B cell (primary cell): ENCODE measurements around the gene MLANA. TPM values are rescaled to one million over a fixed set of nuclear protein-coding genes. Genes with fewer than 3 reads are reported as not detected.

Experiments
- ATAC-seq: fragments of 200-7000 bp; cut with Tn5 transposase; one replicate; pipeline ENCODE4 v1.10.0; 2021; ENCODE audit warnings: low read depth, mild to moderate bottlenecking, moderate number of reproducible peaks, moderate library complexity
- CTCF ChIA-PET: fragments of 350-600 bp; sonication (Branson Sonifier 250); formaldehyde crosslinking; loops from one replicate; lab custom pipeline; 2021; ENCODE audit warnings: antibody characterized with exemption, inconsistent platforms; lab: Charles Lee
- POLR2A ChIA-PET: fragments of 350-600 bp; sonication (Branson Sonifier 250); formaldehyde crosslinking; loops from one replicate; lab custom pipeline; 2021; ENCODE audit warnings: antibody characterized with exemption; lab: Charles Lee
- DNase-seq: peaks from one replicate; pipeline ENCODE4 v3.0.0; 2013
- H2AFZ ChIP-seq: 2 replicates; pipeline ENCODE4 v1.6.1; 2012; ENCODE audit warnings: mild to moderate bottlenecking, low read depth, low read length; ENCODE audit not compliant: insufficient read depth, poor library complexity, severe bottlenecking
- H3K27ac ChIP-seq, 2 donors: 1 replicate in 1 of 2; 2 replicates in 1 of 2; pipeline ENCODE4 v1.5.1; 2012 to 2013; ENCODE audit warnings: low read length in 2 of 2, mild to moderate bottlenecking in 2 of 2, moderate library complexity in 1 of 2
- H3K27me3 ChIP-seq, 4 experiments: fragments of 200-600 bp in 1 of 4; sonication (generic) in 1 of 4; replicated peaks in 1 of 4; 1 replicate in 2 of 4; 2 replicates in 2 of 4; pipeline versions ENCODE4 v1.6.1 to v1.7.0; 2013 to 2016; ENCODE audit warnings: low read length in 3 of 4, mild to moderate bottlenecking in 2 of 4, mixed read lengths in 1 of 4, moderate library complexity in 1 of 4; ENCODE audit not compliant: insufficient read depth in 4 of 4, control insufficient read depth in 3 of 4; ENCODE audit errors: control extremely low read depth in 1 of 4
- H3K36me3 ChIP-seq, 2 experiments: replicated peaks in 1 of 2; 1 replicate in 1 of 2; 2 replicates in 1 of 2; pipeline versions ENCODE4 v1.6.1 to v1.7.1; 2013; ENCODE audit warnings: low read length in 1 of 2; ENCODE audit not compliant: insufficient read depth in 2 of 2, control insufficient read depth in 1 of 2; ENCODE audit errors: control extremely low read depth in 1 of 2, extremely low read depth in 1 of 2
- H3K4me1 ChIP-seq, 2 donors: fragments of 200-600 bp in 1 of 2; sonication (generic) in 1 of 2; 1 replicate in 1 of 2; 2 replicates in 1 of 2; pipeline versions ENCODE4 v1.5.1 to v1.6.1; 2013 to 2017; ENCODE audit warnings: low read length in 2 of 2; ENCODE audit not compliant: control insufficient read depth in 2 of 2, insufficient read depth in 2 of 2
- H3K4me2 ChIP-seq: replicated peaks from 2 replicates; pipeline ENCODE3; 2012; ENCODE audit warnings: mild to moderate bottlenecking, low read depth, low read length; ENCODE audit not compliant: poor library complexity, severe bottlenecking
- H3K4me3 ChIP-seq, 5 experiments: fragments of 200-600 bp in 1 of 5; sonication (generic) in 1 of 5; 1 replicate in 3 of 5; 2 replicates in 2 of 5; pipeline versions ENCODE4 v1.5.1 to v1.7.0; 2011 to 2016; ENCODE audit warnings: low read length in 4 of 5, mild to moderate bottlenecking in 4 of 5, low read depth in 2 of 5, control low read depth in 1 of 5, moderate library complexity in 1 of 5; ENCODE audit not compliant: insufficient read depth in 1 of 5; ENCODE audit errors: control extremely low read depth in 1 of 5, extremely low read depth in 1 of 5
- H3K79me2 ChIP-seq: fragments of 200-600 bp; sonication (generic); one replicate; pipeline ENCODE4 v1.6.0; 2016; ENCODE audit warnings: low read length; ENCODE audit not compliant: control insufficient read depth, insufficient read depth
- H3K9ac ChIP-seq: fragments of 200-600 bp; sonication (generic); 2 replicates; pipeline ENCODE4 v1.6.1; 2017; ENCODE audit warnings: mild to moderate bottlenecking, low read length, moderate library complexity
- H3K9me3 ChIP-seq, 3 donors: one replicate each; pipeline versions ENCODE4 v1.6.1 to v1.7.1; 2013; ENCODE audit warnings: low read length in 2 of 3; ENCODE audit not compliant: control insufficient read depth in 2 of 3, insufficient read depth in 1 of 3; ENCODE audit errors: control extremely low read depth in 1 of 3
- H4K20me1 ChIP-seq: 2 replicates; pipeline ENCODE4 v1.6.0; 2012; ENCODE audit warnings: mild to moderate bottlenecking, low read length; ENCODE audit not compliant: insufficient read depth, control insufficient read depth, poor library complexity, severe bottlenecking
- H3K27ac Mint-ChIP-seq: one replicate; pipeline ENCODE4 v1.8.0; 2021; ENCODE audit warnings: mixed read lengths
- H3K27me3 Mint-ChIP-seq: one replicate; pipeline ENCODE4 v1.8.0; 2021; ENCODE audit warnings: mixed read lengths
- H3K4me1 Mint-ChIP-seq: one replicate; pipeline ENCODE4 v1.8.0; 2021; ENCODE audit warnings: mixed read lengths
- H3K4me3 Mint-ChIP-seq: one replicate; pipeline ENCODE4 v1.8.0; 2021; ENCODE audit warnings: mixed read lengths
- H3K9me3 Mint-ChIP-seq: one replicate; pipeline ENCODE4 v1.8.0; 2022; ENCODE audit warnings: mixed read lengths; ENCODE audit not compliant: insufficient read depth
- EZH2 ChIP-seq: IDR thresholded peaks from 2 replicates; pipeline ENCODE4 v1.6.1; 2012; ENCODE audit warnings: borderline replicate concordance, low read depth, mild to moderate bottlenecking, moderate library complexity, low read length; ENCODE audit not compliant: insufficient read depth, poor library complexity, severe bottlenecking
- WGBS: methylation state at CpG from one replicate; pipeline ENCODE4 v1.1.5; 2013; ENCODE audit warnings: missing lambda C conversion rate; ENCODE audit not compliant: insufficient coverage; 5-methylcytosine and 5-hydroxymethylcytosine counted together
- intact Hi-C: fragments of 100-400 bp; cut with micrococcal nuclease; formaldehyde crosslinking; loops from one replicate; pipeline ENCODE4 v1.10.0; 2022
- polyA plus RNA-seq: library from polyadenylated mRNA; depleted of rRNA; stranded (reverse); fragments of >200 nt; gene quantifications from 2 replicates; pipeline ENCODE4 v1.2.3, GENCODE V29; 2012
- total RNA-seq, 2 donors: library from RNA; stranded (reverse); fragments of 120-200 nt in 1 of 2; gene quantifications; 1 replicate in 1 of 2; 2 replicates in 1 of 2; pipeline versions ENCODE4 v1.2.3 to v1.2.4, GENCODE V29; 2013 to 2022
- TF ChIP-seq, protein P1 (sequence below): fragments of 200-600 bp; IDR thresholded peaks from one replicate; pipeline ENCODE4 v1.8.0; 2022; ENCODE audit warnings: antibody characterized with exemption, mild to moderate bottlenecking

MLANA gene
- total and polyA plus RNA-seq, 2 donors (not counting 1 experiment from before 2014, with no cell fraction given) = not detected

DNA sequence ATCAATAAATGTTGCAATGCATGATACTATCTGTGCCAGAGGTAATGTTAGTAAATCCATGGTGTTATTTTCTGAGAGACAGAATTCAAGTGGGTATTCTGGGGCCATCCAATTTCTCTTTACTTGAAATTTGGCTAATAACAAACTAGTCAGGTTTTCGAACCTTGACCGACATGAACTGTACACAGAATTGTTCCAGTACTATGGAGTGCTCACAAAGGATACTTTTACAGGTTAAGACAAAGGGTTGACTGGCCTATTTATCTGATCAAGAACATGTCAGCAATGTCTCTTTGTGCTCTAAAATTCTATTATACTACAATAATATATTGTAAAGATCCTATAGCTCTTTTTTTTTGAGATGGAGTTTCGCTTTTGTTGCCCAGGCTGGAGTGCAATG lies 18.2 kb downstream of the MLANA start:
- POLR2A ChIA-PET = no interaction called here
- ATAC-seq = no peak
- no peaks in the 10 kb centered on the region for H3K9me3 ChIP-seq
- no peaks in the 10 kb centered on the region for H3K79me2 ChIP-seq
- H2AFZ ChIP-seq = no peak overlapping the region
- no peak overlapping the region for H3K4me2 ChIP-seq
- H3K27ac Mint-ChIP-seq = no peak overlapping the region
- whole genome bisulfite sequencing = no CpG with 5 or more reads among the region's 3 CpGs
- no peak for TF ChIP-seq EZH2
- H3K4me1 ChIP-seq = no peaks in the 10 kb centered on the region
- no peak for DNase-seq
- H4K20me1 ChIP-seq = no peaks in the 10 kb centered on the region
- no peak overlapping the region for H3K9ac ChIP-seq
- H3K27ac ChIP-seq = no peak overlapping the region
- no peak overlapping the region for H3K4me3 Mint-ChIP-seq
- no peaks in the 10 kb centered on the region for H3K4me1 Mint-ChIP-seq
- CTCF ChIA-PET = no interaction called here
- H3K9me3 Mint-ChIP-seq = no peaks in the 10 kb centered on the region
- peaks cover 8 to 18% of the 10 kb centered on the region in 2 experiments for H3K36me3 ChIP-seq
- H3K4me3 ChIP-seq = no peak overlapping the region
- no peaks in the 10 kb centered on the region for H3K27me3 ChIP-seq
- intact Hi-C loops = no loop called here
- H3K27me3 Mint-ChIP-seq = no peaks in the 10 kb centered on the region

DNA sequence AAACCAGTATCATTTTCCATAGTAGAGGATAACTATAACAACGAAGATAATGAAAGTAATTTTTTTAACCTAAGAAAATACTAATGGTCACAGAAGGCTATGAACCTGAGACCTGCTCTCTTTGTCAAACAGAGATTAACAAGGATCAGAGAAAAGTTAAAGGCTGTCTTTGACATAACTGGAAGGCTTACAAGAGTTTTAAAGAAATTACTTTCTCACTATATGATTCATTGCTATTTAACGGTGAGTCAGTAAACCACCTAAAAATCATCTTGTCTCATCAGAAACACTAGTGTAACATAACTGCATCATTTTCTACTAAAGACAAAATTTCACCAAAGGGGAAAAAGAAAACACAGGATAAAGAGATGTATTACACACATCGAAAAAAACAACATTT lies 19.3 kb downstream of the MLANA start:
- intact Hi-C loops = no loop called here
- Mint-ChIP-seq H3K27ac (no peak overlapping the region), H3K4me3 (no peak overlapping the region), H3K9me3 (no peaks in the 10 kb centered on the region), H3K4me1 (no peaks in the 10 kb centered on the region), H3K27me3 (no peaks in the 10 kb centered on the region)
- no peak overlapping the region for H3K27ac ChIP-seq
- no peaks in the 10 kb centered on the region for H3K9me3 ChIP-seq
- no peak for ATAC-seq
- H3K4me3 ChIP-seq = no peak overlapping the region
- CTCF ChIA-PET = no interaction called here
- H3K36me3 ChIP-seq = peaks cover 8 to 16% of the 10 kb centered on the region in 2 experiments
- no peaks in the 10 kb centered on the region for H4K20me1 ChIP-seq
- no peak overlapping the region for H3K9ac ChIP-seq
- H3K79me2 ChIP-seq = no peaks in the 10 kb centered on the region
- H2AFZ ChIP-seq = no peak overlapping the region
- no peaks in the 10 kb centered on the region for H3K4me1 ChIP-seq
- H3K27me3 ChIP-seq = no peaks in the 10 kb centered on the region
- POLR2A ChIA-PET = no interaction called here
- H3K4me2 ChIP-seq = no peak overlapping the region
- TF ChIP-seq, protein P1, sequence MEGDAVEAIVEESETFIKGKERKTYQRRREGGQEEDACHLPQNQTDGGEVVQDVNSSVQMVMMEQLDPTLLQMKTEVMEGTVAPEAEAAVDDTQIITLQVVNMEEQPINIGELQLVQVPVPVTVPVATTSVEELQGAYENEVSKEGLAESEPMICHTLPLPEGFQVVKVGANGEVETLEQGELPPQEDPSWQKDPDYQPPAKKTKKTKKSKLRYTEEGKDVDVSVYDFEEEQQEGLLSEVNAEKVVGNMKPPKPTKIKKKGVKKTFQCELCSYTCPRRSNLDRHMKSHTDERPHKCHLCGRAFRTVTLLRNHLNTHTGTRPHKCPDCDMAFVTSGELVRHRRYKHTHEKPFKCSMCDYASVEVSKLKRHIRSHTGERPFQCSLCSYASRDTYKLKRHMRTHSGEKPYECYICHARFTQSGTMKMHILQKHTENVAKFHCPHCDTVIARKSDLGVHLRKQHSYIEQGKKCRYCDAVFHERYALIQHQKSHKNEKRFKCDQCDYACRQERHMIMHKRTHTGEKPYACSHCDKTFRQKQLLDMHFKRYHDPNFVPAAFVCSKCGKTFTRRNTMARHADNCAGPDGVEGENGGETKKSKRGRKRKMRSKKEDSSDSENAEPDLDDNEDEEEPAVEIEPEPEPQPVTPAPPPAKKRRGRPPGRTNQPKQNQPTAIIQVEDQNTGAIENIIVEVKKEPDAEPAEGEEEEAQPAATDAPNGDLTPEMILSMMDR = no peak
- no peak for TF ChIP-seq EZH2
- no CpG with 5 or more reads among the region's 3 CpGs for WGBS
- no peak for DNase-seq
